H1 (cell line): ENCODE results near the gene SLC35E3. TPM values are rescaled to one million over a fixed set of nuclear protein-coding genes. Genes with fewer than 3 reads are reported as not detected.

Source experiments
- CTCF ChIA-PET: fragments of 300-600 bp; sonication (Branson Sonifier 250); formaldehyde crosslinking; loops from one replicate; lab custom pipeline; 2021; ENCODE audit not compliant: partially characterized antibody; lab: Charles Lee
- POLR2A ChIA-PET: fragments of 300-600 bp; sonication (Branson Sonifier 250); formaldehyde crosslinking; loops from one replicate; lab custom pipeline; 2021; ENCODE audit warnings: inconsistent platforms; ENCODE audit not compliant: partially characterized antibody; lab: Charles Lee
- DNase-seq, 2 experiments: peaks; one replicate each; pipeline versions ENCODE4 v3.0.0 to v3.0.0-alpha.2; 2010 to 2022; ENCODE audit warnings: low spot score in 2 of 2, low read depth in 1 of 2, mixed read lengths in 1 of 2
- FAIRE-seq: peaks from 2 replicates; lab custom pipeline; 2011; peaks lifted over from hg19 to GRCh38; lab: Jason Lieb, UNC
- H2AFZ ChIP-seq: 2 replicates; pipeline ENCODE4 v1.8.1; 2012; ENCODE audit warnings: low read length, inconsistent platforms
- H2AK5ac ChIP-seq: 2 replicates; pipeline ENCODE4 v1.6.1; 2013; ENCODE audit warnings: low read depth, low read length
- H2BK120ac ChIP-seq: replicated peaks from 2 replicates; pipeline ENCODE3; 2013; ENCODE audit warnings: low read depth, low read length, inconsistent platforms
- H2BK12ac ChIP-seq: 2 replicates; pipeline ENCODE4 v1.6.1; 2013; ENCODE audit warnings: low read depth, low read length
- H2BK15ac ChIP-seq: 2 replicates; pipeline ENCODE4 v1.6.1; 2013; ENCODE audit warnings: low read length
- H2BK20ac ChIP-seq: 2 replicates; pipeline ENCODE4 v1.6.1; 2013; ENCODE audit warnings: low read length
- H2BK5ac ChIP-seq: 2 replicates; pipeline ENCODE4 v1.6.1; 2013; ENCODE audit warnings: low read depth, low read length
- H3K14ac ChIP-seq: 2 replicates; pipeline ENCODE4 v1.6.1; 2013; ENCODE audit warnings: inconsistent platforms; ENCODE audit not compliant: insufficient read length
- H3K18ac ChIP-seq: 2 replicates; pipeline ENCODE4 v1.6.1; 2013; ENCODE audit warnings: low read length; ENCODE audit errors: extremely low read depth
- H3K23ac ChIP-seq: 2 replicates; pipeline ENCODE4 v1.6.1; 2013; ENCODE audit warnings: inconsistent platforms; ENCODE audit not compliant: insufficient read length
- H3K23me2 ChIP-seq: 2 replicates; pipeline ENCODE4 v1.6.1; 2013; ENCODE audit warnings: low read depth, low read length
- H3K27ac ChIP-seq: 2 replicates; pipeline ENCODE4 v1.6.1; 2011; ENCODE audit warnings: low read depth, low read length, inconsistent platforms
- H3K27me3 ChIP-seq, 4 experiments: replicated peaks in 1 of 4; 1 replicate in 1 of 4; 2 replicates in 3 of 4; pipeline versions ENCODE4 v1.6.1 to v1.8.1; 2011 to 2013; ENCODE audit warnings: low read length in 3 of 4, mild to moderate bottlenecking in 3 of 4, inconsistent platforms in 2 of 4, mixed read lengths in 2 of 4, moderate library complexity in 1 of 4; ENCODE audit not compliant: control insufficient read depth in 3 of 4, insufficient read depth in 3 of 4; ENCODE audit errors: extremely low read depth in 1 of 4
- H3K36me3 ChIP-seq, 4 experiments: 2 replicates each; pipeline versions ENCODE4 v1.6.1 to v1.8.1; 2011 to 2013; ENCODE audit warnings: mild to moderate bottlenecking in 4 of 4, low read length in 3 of 4, moderate library complexity in 2 of 4, control low read depth in 1 of 4, inconsistent platforms in 1 of 4; ENCODE audit not compliant: insufficient read depth in 4 of 4, control insufficient read depth in 2 of 4
- H3K4ac ChIP-seq: replicated peaks from 2 replicates; pipeline ENCODE3; 2013; ENCODE audit warnings: low read length, low read depth, mixed read lengths, inconsistent platforms; ENCODE audit not compliant: insufficient read length
- H3K4me1 ChIP-seq, 4 experiments: replicated peaks in 1 of 4; 1 replicate in 1 of 4; 2 replicates in 3 of 4; pipeline versions ENCODE4 v1.6.1 to v1.8.1; 2011 to 2013; ENCODE audit warnings: low read length in 3 of 4, inconsistent platforms in 2 of 4, mixed read lengths in 1 of 4; ENCODE audit not compliant: insufficient read depth in 4 of 4, control insufficient read depth in 3 of 4
- H3K4me2 ChIP-seq, 2 experiments: 2 replicates each; pipeline versions ENCODE4 v1.6.1 to v1.8.1; 2011 to 2013; ENCODE audit warnings: low read depth in 2 of 2, low read length in 2 of 2, control low read depth in 1 of 2, inconsistent platforms in 1 of 2, mild to moderate bottlenecking in 1 of 2; ENCODE audit not compliant: insufficient read depth in 1 of 2
- H3K4me3 ChIP-seq, 4 experiments: fragments of 200-600, 300-600 bp in 1 of 4; sonication (generic), shearing (Covaris generic), sonication (Bioruptor Twin) in 1 of 4; 2 replicates each; pipeline versions ENCODE4 v1.5.1 to v1.8.1; 2011 to 2016; ENCODE audit warnings: low read length in 4 of 4, low read depth in 3 of 4, control low read depth in 2 of 4, inconsistent platforms in 2 of 4, mild to moderate bottlenecking in 2 of 4, mixed read lengths in 1 of 4, moderate library complexity in 1 of 4; ENCODE audit not compliant: insufficient read depth in 2 of 4; ENCODE audit errors: extremely low read depth in 1 of 4
- H3K56ac ChIP-seq: replicated peaks from 2 replicates; pipeline ENCODE3; 2013; ENCODE audit warnings: low read depth, mild to moderate bottlenecking, mixed read lengths, low read length, inconsistent platforms; ENCODE audit not compliant: insufficient read length
- H3K79me1 ChIP-seq: 2 replicates; pipeline ENCODE4 v1.6.1; 2013; ENCODE audit warnings: low read depth, low read length, control low read depth
- H3K79me2 ChIP-seq, 2 experiments: 2 replicates each; pipeline versions ENCODE4 v1.6.1 to v1.8.1; 2012 to 2013; ENCODE audit warnings: low read length in 2 of 2, mild to moderate bottlenecking in 2 of 2, inconsistent platforms in 1 of 2; ENCODE audit not compliant: insufficient read depth in 2 of 2, control insufficient read depth in 1 of 2
- H3K9ac ChIP-seq, 4 experiments: replicated peaks in 1 of 4; 1 replicate in 1 of 4; 2 replicates in 3 of 4; pipeline versions ENCODE4 v1.6.1 to v1.8.1; 2011 to 2013; ENCODE audit warnings: low read depth in 3 of 4, low read length in 3 of 4, control low read depth in 2 of 4, mild to moderate bottlenecking in 2 of 4, moderate library complexity in 2 of 4, inconsistent platforms in 1 of 4; ENCODE audit errors: extremely low read depth in 1 of 4
- H3K9me3 ChIP-seq, 2 experiments: 2 replicates each; pipeline versions ENCODE4 v1.6.1 to v1.8.1; 2012 to 2013; ENCODE audit warnings: mild to moderate bottlenecking in 2 of 2, moderate library complexity in 2 of 2, control low read depth in 1 of 2, inconsistent platforms in 1 of 2, low read depth in 1 of 2, low read length in 1 of 2, mixed read lengths in 1 of 2; ENCODE audit not compliant: insufficient read depth in 2 of 2
- H4K20me1 ChIP-seq, 2 experiments: replicated peaks in 1 of 2; 2 replicates each; pipeline versions ENCODE3 to v1.8.1; 2011 to 2013; ENCODE audit warnings: inconsistent platforms in 2 of 2, low read length in 2 of 2, mild to moderate bottlenecking in 1 of 2; ENCODE audit not compliant: insufficient read depth in 2 of 2, control insufficient read depth in 1 of 2
- H4K5ac ChIP-seq: 2 replicates; pipeline ENCODE4 v1.6.1; 2013; ENCODE audit warnings: low read length, low read depth, mixed read lengths, inconsistent platforms; ENCODE audit not compliant: insufficient read length
- H4K8ac ChIP-seq: 2 replicates; pipeline ENCODE4 v1.8.0; 2013; ENCODE audit warnings: mild to moderate bottlenecking, moderate library complexity, low read length, inconsistent platforms; ENCODE audit not compliant: insufficient read depth; ENCODE audit errors: extremely low read depth
- H4K91ac ChIP-seq: replicated peaks from 2 replicates; pipeline ENCODE3; 2013; ENCODE audit warnings: low read length, mixed read lengths, inconsistent platforms; ENCODE audit not compliant: insufficient read length
- BRCA1 ChIP-seq: IDR thresholded peaks from 2 replicates; pipeline ENCODE4 v1.6.1; 2012; ENCODE audit warnings: low read depth, low read length, improper control_type of control experiment
- CREB1 ChIP-seq: IDR thresholded peaks from 2 replicates; pipeline ENCODE4 v1.6.1; 2012; ENCODE audit warnings: inconsistent platforms
- CTBP2 ChIP-seq: IDR thresholded peaks from 2 replicates; pipeline ENCODE4 v1.7.0; 2011; ENCODE audit warnings: borderline replicate concordance, mild to moderate bottlenecking, moderate library complexity, mixed read lengths, low read length; ENCODE audit not compliant: insufficient read depth, insufficient read length
- EP300 ChIP-seq, 2 experiments: IDR thresholded peaks; 1 replicate in 1 of 2; 2 replicates in 1 of 2; pipeline ENCODE4 v1.6.1; 2011 to 2012; ENCODE audit warnings: low read depth in 2 of 2, low read length in 2 of 2, mild to moderate bottlenecking in 2 of 2, borderline replicate concordance in 1 of 2, inconsistent platforms in 1 of 2, moderate library complexity in 1 of 2
- EZH2 ChIP-seq: fragments of 200-600 bp; sonication (generic); IDR thresholded peaks from 2 replicates; pipeline ENCODE4 v1.7.1; 2012; ENCODE audit warnings: low read depth, mild to moderate bottlenecking, moderate library complexity, low read length, inconsistent platforms; ENCODE audit not compliant: severe bottlenecking
- FOSL1 ChIP-seq: IDR thresholded peaks from 2 replicates; pipeline ENCODE4 v1.6.1; 2011; ENCODE audit warnings: mild to moderate bottlenecking, low read depth, low read length, moderate library complexity; ENCODE audit not compliant: insufficient read depth
- JUN ChIP-seq: IDR thresholded peaks from 2 replicates; pipeline ENCODE4 v1.6.1; 2011; ENCODE audit warnings: low read depth, mild to moderate bottlenecking, improper control_type of control experiment, low read length
- KDM4A ChIP-seq: IDR thresholded peaks from one replicate; pipeline ENCODE4 v1.7.1; 2012; ENCODE audit warnings: low read depth, mild to moderate bottlenecking, moderate library complexity, low read length, inconsistent platforms; ENCODE audit not compliant: severe bottlenecking
- MAFK ChIP-seq: IDR thresholded peaks from 2 replicates; pipeline ENCODE4 v1.6.1; 2012; ENCODE audit warnings: low read depth, mild to moderate bottlenecking, improper control_type of control experiment, low read length
- NANOG ChIP-seq: IDR thresholded peaks from 2 replicates; pipeline ENCODE4 v1.6.1; 2011; ENCODE audit warnings: low read length, low read depth, mild to moderate bottlenecking, inconsistent platforms; ENCODE audit not compliant: insufficient read depth, poor library complexity, severe bottlenecking
- POU5F1 ChIP-seq: IDR thresholded peaks from 2 replicates; pipeline ENCODE4 v1.6.1; 2011; ENCODE audit warnings: low read depth, mild to moderate bottlenecking, low read length, moderate library complexity
- RXRA ChIP-seq: IDR thresholded peaks from 2 replicates; pipeline ENCODE4 v1.6.1; 2011; ENCODE audit warnings: low read depth, mild to moderate bottlenecking, low read length, moderate library complexity; ENCODE audit not compliant: insufficient read depth
- SIX5 ChIP-seq: IDR thresholded peaks from 2 replicates; pipeline ENCODE4 v1.6.1; 2011; ENCODE audit warnings: mild to moderate bottlenecking, low read depth, low read length
- SP4 ChIP-seq: IDR thresholded peaks from 2 replicates; pipeline ENCODE4 v1.6.1; 2012; ENCODE audit warnings: low read length, inconsistent platforms
- YY1 ChIP-seq: IDR thresholded peaks from 2 replicates; pipeline ENCODE4 v1.6.1; 2011; ENCODE audit warnings: low read depth, mild to moderate bottlenecking, low read length
- WGBS, 2 experiments: shearing (Covaris generic) in 1 of 2; methylation state at CpG; one replicate each; pipeline versions ENCODE4 v1.1.6 to v1.1.7; 2013 to 2015; ENCODE audit warnings: low lambda C conversion rate in 2 of 2, mixed read lengths in 2 of 2, inconsistent platforms in 1 of 2, low coverage in 1 of 2, missing lambda C conversion rate in 1 of 2; ENCODE audit not compliant: insufficient replicate concordance in 2 of 2, insufficient coverage in 1 of 2, insufficient read length in 1 of 2; ENCODE audit errors: extremely low coverage in 1 of 2, missing lambda C conversion rate in 1 of 2; 5-methylcytosine and 5-hydroxymethylcytosine counted together
- polyA plus RNA-seq, 7 experiments: library from polyadenylated mRNA; depleted of rRNA in 3 of 7; stranded (reverse) in 5 of 7; unstranded in 2 of 7; fragments of >200 nt in 5 of 7; fragments of 200-250 nt in 2 of 7; gene quantifications; 1 replicate in 5 of 7; 2 replicates in 1 of 7; 4 replicates in 1 of 7; pipeline versions ENCODE4 v1.2.1 to v1.2.3, GENCODE V29; 2011 to 2013; ENCODE audit warnings: missing spikeins in 2 of 7, mixed read lengths in 2 of 7
- total RNA-seq: library from RNA; stranded (reverse); fragmentation: NEBNext Ultra II Directional; extraction: Animal tissue kit (Norgen Biotek cat#: 25700); gene quantifications from 2 replicates; pipeline ENCODE4 v1.2.1, GENCODE V29; 2021

The SLC35E3 gene
- total and polyA plus RNA-seq, 2 of the 8 experiments (the other 6 are each of a cell fraction or from before 2014, with no cell fraction given) = 10.0 to 10.9 TPM

DNA sequence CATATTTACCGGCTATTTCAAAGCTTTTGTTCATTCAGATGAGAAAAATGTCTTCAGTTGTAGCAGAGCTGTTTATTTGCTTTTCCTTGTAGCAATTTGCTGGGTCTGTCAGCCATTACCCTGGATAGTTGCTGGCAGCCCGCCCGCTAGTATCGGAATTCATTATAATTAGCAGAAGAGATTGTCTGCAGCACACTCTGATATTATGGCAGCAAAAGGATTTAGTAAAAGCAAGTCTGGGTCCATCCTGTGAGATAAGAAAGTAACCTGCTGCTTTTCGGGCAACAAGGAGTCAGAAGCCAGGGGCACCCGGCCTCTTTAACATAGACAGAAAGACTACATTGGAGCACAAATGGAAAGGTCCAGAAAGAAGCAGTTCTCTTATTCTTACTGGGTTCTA, 6.1 kb upstream of the SLC35E3 start:
- Histone ChIP-seq H2BK12ac (no peak overlapping the region), H3K14ac (no peak overlapping the region), H3K23ac (no peak overlapping the region), H4K91ac (no peak overlapping the region), H3K23me2 (no peaks in the 10 kb centered on the region; the same call in 1 of the 2 replicates), H3K9ac (no peak overlapping the region), H3K79me1 (no peaks in the 10 kb centered on the region), H3K9me3 (no peaks in the 10 kb centered on the region), H3K27me3 (no peaks in the 10 kb centered on the region), H4K5ac (no peak overlapping the region), H2BK20ac (no peak overlapping the region), H3K4me1 (no peaks in the 10 kb centered on the region), H2AK5ac (no peak overlapping the region), H2BK120ac (no peak overlapping the region), H3K18ac (no peak overlapping the region), H3K79me2 (no peaks in the 10 kb centered on the region), H3K4me2 (no peak overlapping the region), H2BK5ac (no peak overlapping the region), H2AFZ (no peak overlapping the region), H3K56ac (no peak overlapping the region), H3K4me3 (no peak overlapping the region), H3K4ac (no peak overlapping the region), H3K36me3 (peaks cover 7 to 38% (median 26%) of the 10 kb centered on the region in 4 experiments), H4K8ac (no peak overlapping the region), H3K27ac (no peak overlapping the region), H4K20me1 (no peaks in the 10 kb centered on the region), H2BK15ac (no peak overlapping the region)
- no peak for FAIRE-seq
- 82% methylated on average over 6 of the region's 6 CpGs; no CpG with 5 or more reads in 1 of the 2 experiments for WGBS, 2 experiments
- no peak for DNase-seq
- ChIA-PET POLR2A (no interaction called here), CTCF (interaction anchor here (0.6 kb wide), 1 partner anchor 81 kb away, joined by 3 read pairs; no protein-coding TSS in a partner anchor)
- no peak for TF ChIP-seq EP300 (IDR thresholded peaks at IDR 0.05; ENCODE audit: borderline replicate concordance in 1 of 2, low read depth in 2 of 2, low read length in 2 of 2)
- no peak for TF ChIP-seq SIX5
- no peak for TF ChIP-seq KDM4A
- no peak for TF ChIP-seq YY1
- TF ChIP-seq MAFK = no peak
- no peak for TF ChIP-seq SP4
- TF ChIP-seq FOSL1 = no peak
- TF ChIP-seq EZH2 = no peak
- TF ChIP-seq CREB1 = no peak
- no peak for TF ChIP-seq BRCA1
- TF ChIP-seq JUN = no peak
- no peak for TF ChIP-seq NANOG
- no peak for TF ChIP-seq CTBP2
- no peak for TF ChIP-seq POU5F1
- TF ChIP-seq RXRA = no peak
